Fibroblast of villous mesenchyme (primary cell): ENCODE results near the gene TNFAIP8. TPM values are rescaled to one million over a fixed set of nuclear protein-coding genes. Genes with fewer than 3 reads are reported as not detected.

Source experiments
- DNase-seq: peaks from one replicate; pipeline ENCODE4 v3.0.0-alpha.2; 2010; ENCODE audit warnings: low read depth
- H3K4me3 ChIP-seq: 2 replicates; pipeline ENCODE4 v1.5.1; 2011; ENCODE audit warnings: low read depth, mild to moderate bottlenecking, low read length
- CTCF ChIP-seq: IDR thresholded peaks from 2 replicates; pipeline ENCODE4 v1.5.1; 2012; ENCODE audit warnings: low read depth, mild to moderate bottlenecking, low read length; ENCODE audit not compliant: insufficient read depth
- total RNA-seq: library from RNA; depleted of rRNA; stranded (reverse); fragments of >200 nt; gene quantifications from 2 replicates; pipeline ENCODE4 v1.2.3, GENCODE V29; 2012

Gene TNFAIP8
- total RNA-seq, 1 donor: 12.1 TPM

DNA sequence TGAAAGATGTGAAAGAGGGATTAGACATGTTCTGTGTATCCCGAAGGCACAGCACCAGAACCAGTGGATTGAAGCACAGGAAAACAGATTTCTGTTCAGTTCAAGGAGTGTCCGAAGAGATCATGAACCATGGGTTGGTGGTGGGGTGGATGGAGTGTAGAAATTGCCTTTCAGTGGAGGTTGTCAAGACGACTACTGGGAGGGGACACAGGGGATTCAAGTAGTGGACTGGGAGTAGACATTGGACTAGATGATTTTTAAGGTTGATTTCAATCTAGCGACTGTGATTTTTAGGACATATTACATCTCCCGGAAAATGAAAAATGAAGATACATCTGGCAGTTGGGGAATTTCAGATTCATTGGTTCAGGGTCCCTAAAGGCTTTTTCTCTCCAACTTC is 35.9 kb upstream of the TNFAIP8 start:
- no peak for TF ChIP-seq CTCF
- no peak for DNase-seq
- H3K4me3 ChIP-seq: no peak overlapping the region

DNA sequence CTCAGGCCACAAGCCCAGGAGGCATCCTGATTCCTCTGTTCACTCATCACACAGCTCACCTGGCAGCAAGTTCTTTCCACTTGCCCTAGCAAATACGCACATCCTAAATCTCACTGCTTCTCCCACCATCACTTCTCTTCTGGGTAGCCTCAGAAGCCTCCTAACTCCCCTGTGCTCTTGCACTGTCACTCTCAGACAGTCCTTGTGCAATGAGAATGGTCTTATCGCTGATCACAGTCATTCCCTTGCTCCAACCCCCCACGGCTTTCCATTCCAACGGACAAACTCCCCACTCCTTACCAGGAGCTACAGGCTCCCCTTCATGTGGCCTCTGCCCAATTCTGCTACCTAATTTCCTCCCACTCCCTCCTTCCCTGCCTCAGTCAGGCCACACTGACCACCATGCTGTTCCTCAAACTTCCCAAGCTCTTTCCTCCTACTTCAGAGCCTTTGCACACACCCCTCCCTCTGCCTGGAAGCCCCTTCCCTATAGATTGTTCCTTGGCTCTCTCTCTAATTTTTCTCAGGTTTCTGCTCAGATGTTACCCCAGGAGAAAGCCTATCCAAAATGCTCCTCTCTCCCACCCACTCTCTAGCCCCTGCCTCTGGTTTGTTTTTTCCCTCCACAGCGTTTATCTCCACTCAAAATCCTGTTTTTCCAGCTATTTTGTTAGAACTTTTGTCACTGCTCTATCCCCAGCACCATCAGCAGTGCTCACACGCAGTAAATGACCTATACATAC is 34.1 kb upstream of the TNFAIP8 start:
- no peak overlapping the region for H3K4me3 ChIP-seq
- DNase-seq: no peak
- TF ChIP-seq CTCF: no peak

DNA sequence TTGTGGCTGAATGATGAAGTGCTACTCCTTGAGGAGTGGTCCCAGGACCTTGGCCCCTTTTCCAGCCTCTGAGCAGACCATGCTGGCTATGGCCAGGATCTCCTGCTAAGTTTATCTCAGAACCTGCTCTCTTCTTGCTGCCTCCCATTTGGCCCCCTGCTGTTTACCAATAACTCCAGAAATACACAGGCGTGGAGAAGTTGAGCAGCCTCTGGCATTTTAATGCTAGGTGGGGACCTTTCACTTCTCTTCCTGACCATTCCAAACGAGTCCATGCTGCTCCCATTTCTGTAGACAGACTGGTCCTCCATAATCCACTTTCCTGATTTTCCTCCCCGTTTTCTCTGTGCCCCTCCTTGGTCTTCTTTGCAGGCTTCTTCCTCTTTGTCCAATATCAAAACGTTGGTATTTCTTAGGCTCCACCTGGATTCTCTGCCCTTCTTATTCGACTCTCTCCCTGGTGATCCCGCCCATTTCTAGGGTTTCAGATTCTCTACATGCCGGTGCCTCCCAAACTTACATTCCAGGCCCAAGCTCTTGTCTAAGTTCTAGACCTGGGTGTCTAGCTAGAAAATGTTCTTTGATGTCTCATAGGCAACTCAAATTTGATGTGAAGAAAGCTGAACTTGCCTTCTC is 33.4 kb upstream of the TNFAIP8 start:
- no peak for DNase-seq
- no peak overlapping the region for H3K4me3 ChIP-seq
- TF ChIP-seq CTCF: no peak

GRCh38 chr5:119322948-119323537 is 32.8 kb upstream of the TNFAIP8 start:
- TF ChIP-seq CTCF: no peak
- DNase-seq: peak; percentile 54
- no peak overlapping the region for H3K4me3 ChIP-seq

DNA sequence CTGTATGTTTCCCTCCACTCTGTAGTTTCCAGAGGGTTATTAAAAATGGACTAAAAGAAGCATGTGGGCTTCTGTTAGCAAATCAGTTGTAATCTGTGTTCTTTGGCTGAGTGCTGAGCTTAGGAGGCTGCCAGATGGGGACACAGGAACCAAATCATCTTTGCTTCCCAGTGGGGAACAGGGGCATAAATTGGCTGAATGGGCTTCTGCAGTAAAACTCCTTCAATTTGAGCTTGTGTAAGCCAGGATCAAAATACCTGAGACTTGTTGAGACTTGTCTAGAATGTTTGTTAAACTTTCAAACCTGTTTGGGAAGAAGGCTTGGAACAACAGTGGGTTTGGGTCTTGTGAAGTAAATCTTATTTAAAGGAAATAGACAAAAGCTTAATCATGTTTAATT is 32.2 kb upstream of the TNFAIP8 start:
- TF ChIP-seq CTCF: no peak
- H3K4me3 ChIP-seq: no peak overlapping the region
- DNase-seq: peak; percentile 63

- no peak for TF ChIP-seq CTCF
- H3K4me3 ChIP-seq: no peak overlapping the region
- DNase-seq: no peak
Measured at GRCh38 chr5:119324842-119325241, 31.0 kb upstream of the TNFAIP8 start.
